GM12878 (cell line): Measurements from ENCODE around the gene OR2T11. TPM values are rescaled to one million over a fixed set of nuclear protein-coding genes. Genes with fewer than 3 reads are reported as not detected.

Experiments used
- ATAC-seq: fragments of 200-7000 bp; cut with Tn5 transposase; 3 replicates; pipeline ENCODE4 v1.9.1; 2020; ENCODE audit warnings: mild to moderate bottlenecking, moderate library complexity
- BruUV-seq: library from RNA; stranded (reverse); fragments of 400-500 nt; replicated peaks from 2 replicates; lab custom pipeline; 2021; lab: Mats Ljungman, UMichigan
- CTCF ChIA-PET: fragments of 300-600 bp; sonication (Branson Sonifier 250); formaldehyde crosslinking; extraction: SDS; loops from one replicate; lab custom pipeline; 2021; ENCODE audit warnings: inconsistent platforms; lab: Yijun Ruan, JAX
- POLR2A ChIA-PET: fragments of 350-600 bp; formaldehyde crosslinking; extraction: SDS; loops from one replicate; lab custom pipeline; 2021; ENCODE audit warnings: inconsistent platforms; lab: Charles Lee
- RAD21 ChIA-PET: fragments of 300-600 bp; sonication (Branson Sonifier 250); formaldehyde crosslinking; loops from one replicate; lab custom pipeline; 2023; ENCODE audit warnings: antibody characterized with exemption; ENCODE audit not compliant: unreplicated experiment; lab: Charles Lee
- SMC1A ChIA-PET: fragments of 300-600 bp; sonication (Branson Sonifier 250); formaldehyde crosslinking; loops from one replicate; lab custom pipeline; 2023; ENCODE audit not compliant: unreplicated experiment, uncharacterized antibody; lab: Charles Lee
- DNase-seq: peaks from one replicate; pipeline ENCODE4 v3.0.0-alpha.2; 2011; ENCODE audit warnings: low read depth, low spot score
- FAIRE-seq: peaks from 3 replicates; lab custom pipeline; 2011; peaks lifted over from hg19 to GRCh38; lab: Jason Lieb, UNC
- H2AFZ ChIP-seq: 2 replicates; pipeline ENCODE4 v1.6.0; 2011; ENCODE audit warnings: low read depth, low read length, control low read depth; ENCODE audit not compliant: control insufficient read depth
- H3K27ac ChIP-seq: 2 replicates; pipeline ENCODE4 v1.5.1; 2011; ENCODE audit warnings: control low read depth; ENCODE audit not compliant: control insufficient read depth, insufficient read depth
- H3K27me3 ChIP-seq, 2 experiments: replicated peaks in 1 of 2; 2 replicates each; pipeline versions ENCODE4 v1.6.0 to v1.6.1; 2011; ENCODE audit warnings: low read length in 1 of 2; ENCODE audit not compliant: control insufficient read depth in 2 of 2, insufficient read depth in 2 of 2
- H3K36me3 ChIP-seq, 2 experiments: 2 replicates each; pipeline ENCODE4 v1.5.1; 2011; ENCODE audit warnings: low read length in 1 of 2; ENCODE audit not compliant: control insufficient read depth in 2 of 2, insufficient read depth in 2 of 2
- H3K4me1 ChIP-seq: 2 replicates; pipeline ENCODE4 v1.6.1; 2011; ENCODE audit warnings: mild to moderate bottlenecking, low read length, moderate library complexity, mixed read lengths; ENCODE audit not compliant: control insufficient read depth, insufficient read depth
- H3K4me2 ChIP-seq: 2 replicates; pipeline ENCODE4 v1.6.0; 2011; ENCODE audit warnings: control low read depth; ENCODE audit not compliant: control insufficient read depth, insufficient read depth
- H3K4me3 ChIP-seq: fragments of 200-600 bp; sonication (generic); 2 replicates; pipeline ENCODE4 v1.5.1; 2016
- H3K79me2 ChIP-seq: 2 replicates; pipeline ENCODE4 v1.6.0; 2011; ENCODE audit warnings: low read length; ENCODE audit not compliant: control insufficient read depth, insufficient read depth
- H3K9ac ChIP-seq: 2 replicates; pipeline ENCODE4 v1.8.0; 2011; ENCODE audit warnings: low read length, control low read depth, mixed read lengths; ENCODE audit not compliant: control insufficient read depth, insufficient read depth
- H3K9me3 ChIP-seq: replicated peaks from 3 replicates; pipeline ENCODE4 v1.5.1; 2011; ENCODE audit warnings: mild to moderate bottlenecking, low read length; ENCODE audit not compliant: control insufficient read depth, insufficient read depth
- H4K20me1 ChIP-seq: 2 replicates; pipeline ENCODE4 v1.6.0; 2011; ENCODE audit not compliant: control insufficient read depth, insufficient read depth
- JUNB ChIP-seq: IDR thresholded peaks from 2 replicates; pipeline ENCODE4 v1.6.1; 2016; ENCODE audit warnings: antibody characterized with exemption, mild to moderate bottlenecking
- NFIC ChIP-seq: IDR thresholded peaks from 2 replicates; pipeline ENCODE4 v1.6.1; 2012; ENCODE audit warnings: low read depth, mild to moderate bottlenecking, inconsistent platforms, low read length, moderate library complexity
- NFYA ChIP-seq: IDR thresholded peaks from 2 replicates; pipeline ENCODE4 v1.6.1; 2011; ENCODE audit warnings: low read depth, mild to moderate bottlenecking, low read length, improper control_type of control experiment, borderline replicate concordance
- PAX5 ChIP-seq: IDR thresholded peaks from 2 replicates; pipeline ENCODE4 v1.6.1; 2011; ENCODE audit warnings: low read depth, low read length, borderline replicate concordance
- RCOR1 ChIP-seq: conservative IDR thresholded peaks from 2 replicates; pipeline ENCODE4 v1.6.1; 2012; ENCODE audit warnings: low read depth, low read length, improper control_type of control experiment
- RFX5 ChIP-seq: IDR thresholded peaks from 2 replicates; pipeline ENCODE4 v1.6.1; 2011; ENCODE audit warnings: low read depth, low read length, improper control_type of control experiment
- SIN3A ChIP-seq: IDR thresholded peaks from 2 replicates; pipeline ENCODE4 v1.6.1; 2012; ENCODE audit warnings: low read depth, low read length, improper control_type of control experiment
- SMC3 ChIP-seq: IDR thresholded peaks from 2 replicates; pipeline ENCODE4 v1.6.1; 2011; ENCODE audit warnings: low read length, improper control_type of control experiment, borderline replicate concordance
- SP1 ChIP-seq: IDR thresholded peaks from one replicate; pipeline ENCODE4 v1.6.1; 2011; ENCODE audit warnings: low read depth, low read length
- STAT1 ChIP-seq: fragments of 450-650 bp; conservative IDR thresholded peaks from 2 replicates; pipeline ENCODE4 v1.6.1; 2014; ENCODE audit warnings: antibody characterized with exemption, mild to moderate bottlenecking
- SUPT20H ChIP-seq: IDR thresholded peaks from 2 replicates; pipeline ENCODE4 v1.6.1; 2011; ENCODE audit warnings: low read depth, mild to moderate bottlenecking, low read length, moderate library complexity, borderline replicate concordance; ENCODE audit not compliant: control insufficient read depth
- TAF1 ChIP-seq: IDR thresholded peaks from 2 replicates; pipeline ENCODE4 v1.6.1; 2011; ENCODE audit warnings: mild to moderate bottlenecking, low read depth, low read length, borderline replicate concordance
- YBX1 ChIP-seq: fragments of 450-650 bp; IDR thresholded peaks from 2 replicates; pipeline ENCODE4 v1.6.1; 2016; ENCODE audit warnings: antibody characterized with exemption
- WGBS: methylation state at CpG from one replicate; pipeline ENCODE4 v1.1.6; 2016; ENCODE audit warnings: low lambda C conversion rate; ENCODE audit not compliant: insufficient replicate concordance, insufficient coverage; ENCODE audit errors: missing lambda C conversion rate; 5-methylcytosine and 5-hydroxymethylcytosine counted together
- in situ Hi-C: fragments of 300-500 bp; cut with MboI; formaldehyde crosslinking; loops from 9 replicates; pipeline ENCODE4 v1.14.3; 2018; ENCODE audit warnings: mixed read lengths
- intact Hi-C: fragments of 100-400 bp; cut with micrococcal nuclease; formaldehyde crosslinking; loops from one replicate; pipeline ENCODE4 v1.14.2; 2022; ENCODE audit not compliant: unreplicated experiment
- polyA plus RNA-seq, 11 experiments: library from polyadenylated mRNA; depleted of rRNA in 4 of 11; unstranded in 6 of 11; stranded (reverse) in 5 of 11; fragments of >200 nt; fragmentation: Nextera tagmentation in 4 of 11; fragmentation: Illumina TruSeq in 1 of 11; extraction: Ambion mirVana in 4 of 11; extraction: Trizol in 1 of 11; gene quantifications; 1 replicate in 1 of 11; 2 replicates in 10 of 11; pipeline versions ENCODE4 v1.2.1 to v1.2.3, GENCODE V29; 2011 to 2016; ENCODE audit warnings: inconsistent platforms in 2 of 11, missing spikeins in 2 of 11, low read depth in 1 of 11
- total RNA-seq, 4 experiments: library from RNA; depleted of rRNA in 3 of 4; stranded (reverse); fragments of >200 nt in 3 of 4; fragmentation: Illumina TruSeq in 1 of 4; extraction: Trizol in 1 of 4; gene quantifications; 2 replicates each; pipeline versions ENCODE4 v1.2.1 to v1.2.3, GENCODE V29; 2013 to 2021
- TF ChIP-seq, protein P1 (sequence below): fragments of 450-650 bp; conservative IDR thresholded peaks from 2 replicates; pipeline ENCODE4 v1.6.1; 2017; ENCODE audit warnings: mild to moderate bottlenecking, moderate library complexity
- TF ChIP-seq, protein P2 (sequence below): fragments of 450-650 bp; IDR thresholded peaks from 2 replicates; pipeline ENCODE4 v1.6.1; 2017; ENCODE audit warnings: mild to moderate bottlenecking, low read depth, inconsistent platforms; ENCODE audit not compliant: poor library complexity, severe bottlenecking
- TF ChIP-seq, protein P3 (sequence below): IDR thresholded peaks from 2 replicates; pipeline ENCODE4 v1.6.1; 2012; ENCODE audit warnings: low read depth, low read length, improper control_type of control experiment
- TF ChIP-seq, protein P4 (sequence below): fragments of 450-650 bp; IDR thresholded peaks from 2 replicates; pipeline ENCODE4 v1.6.1; 2018; ENCODE audit warnings: borderline replicate concordance, mild to moderate bottlenecking; ENCODE audit not compliant: partially characterized antibody

The OR2T11 gene
- total and polyA plus RNA-seq, 10 of the 15 experiments (the other 5 are each of a cell fraction or from before 2014, with no cell fraction given): not detected

DNA sequence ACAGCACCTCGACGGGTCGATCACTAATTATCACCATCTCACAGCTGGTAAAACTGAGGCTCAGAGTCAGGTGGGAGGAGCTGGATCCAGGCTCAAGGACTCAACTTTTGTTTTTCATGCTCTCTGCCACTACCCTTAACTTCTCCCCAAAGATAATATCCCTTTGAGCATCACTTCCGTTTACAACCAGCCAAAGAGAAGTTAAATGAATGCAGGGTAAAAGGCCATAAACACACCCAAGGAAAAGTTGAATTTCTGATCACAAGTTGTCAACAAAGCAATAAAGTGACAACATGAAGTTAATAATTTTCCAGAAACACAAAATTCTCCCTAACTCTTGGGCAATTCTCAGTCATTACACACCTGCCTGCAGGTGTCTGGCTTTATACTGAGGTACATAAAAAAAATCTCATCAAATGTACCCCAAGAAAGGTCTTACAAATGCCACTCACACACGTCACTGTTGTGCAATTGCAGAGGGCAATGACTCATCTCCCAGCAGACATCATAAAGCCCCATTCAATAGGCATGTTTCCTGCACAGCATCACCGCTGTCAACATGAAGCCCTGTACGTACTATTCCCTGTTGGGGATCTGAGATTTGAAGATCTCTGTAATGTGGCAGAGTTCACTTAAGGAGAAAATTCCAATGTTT, 3.4 kb downstream of the OR2T11 start:
- WGBS: no CpG with 5 or more reads among the region's 7 CpGs
- CTCF ChIA-PET: no interaction called here

More for the DNA sequence above, 3.4 kb downstream of the OR2T11 start:
- Histone ChIP-seq H3K9ac (no peak overlapping the region), H3K27me3 (no peaks in the 10 kb centered on the region), H3K4me1 (no peaks in the 10 kb centered on the region), H3K4me3 (no peak overlapping the region), H3K9me3 (no peaks in the 10 kb centered on the region), H3K4me2 (no peak overlapping the region), H3K36me3 (no peaks in the 10 kb centered on the region), H2AFZ (no peak overlapping the region), H3K79me2 (no peaks in the 10 kb centered on the region), H3K27ac (no peak overlapping the region), H4K20me1 (no peaks in the 10 kb centered on the region)
- ChIA-PET RAD21 (no interaction called here), POLR2A (no interaction called here), SMC1A (no interaction called here)
- ATAC-seq: no peak
- intact Hi-C loops (no loop called here), in situ Hi-C loops (no loop called here)
- no peak for TF ChIP-seq SIN3A
- TF ChIP-seq RFX5: no peak
- no peak for TF ChIP-seq NFIC
- TF ChIP-seq YBX1: no peak
- TF ChIP-seq, protein P1, sequence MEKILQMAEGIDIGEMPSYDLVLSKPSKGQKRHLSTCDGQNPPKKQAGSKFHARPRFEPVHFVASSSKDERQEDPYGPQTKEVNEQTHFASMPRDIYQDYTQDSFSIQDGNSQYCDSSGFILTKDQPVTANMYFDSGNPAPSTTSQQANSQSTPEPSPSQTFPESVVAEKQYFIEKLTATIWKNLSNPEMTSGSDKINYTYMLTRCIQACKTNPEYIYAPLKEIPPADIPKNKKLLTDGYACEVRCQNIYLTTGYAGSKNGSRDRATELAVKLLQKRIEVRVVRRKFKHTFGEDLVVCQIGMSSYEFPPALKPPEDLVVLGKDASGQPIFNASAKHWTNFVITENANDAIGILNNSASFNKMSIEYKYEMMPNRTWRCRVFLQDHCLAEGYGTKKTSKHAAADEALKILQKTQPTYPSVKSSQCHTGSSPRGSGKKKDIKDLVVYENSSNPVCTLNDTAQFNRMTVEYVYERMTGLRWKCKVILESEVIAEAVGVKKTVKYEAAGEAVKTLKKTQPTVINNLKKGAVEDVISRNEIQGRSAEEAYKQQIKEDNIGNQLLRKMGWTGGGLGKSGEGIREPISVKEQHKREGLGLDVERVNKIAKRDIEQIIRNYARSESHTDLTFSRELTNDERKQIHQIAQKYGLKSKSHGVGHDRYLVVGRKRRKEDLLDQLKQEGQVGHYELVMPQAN: no peak
- TF ChIP-seq, protein P2, sequence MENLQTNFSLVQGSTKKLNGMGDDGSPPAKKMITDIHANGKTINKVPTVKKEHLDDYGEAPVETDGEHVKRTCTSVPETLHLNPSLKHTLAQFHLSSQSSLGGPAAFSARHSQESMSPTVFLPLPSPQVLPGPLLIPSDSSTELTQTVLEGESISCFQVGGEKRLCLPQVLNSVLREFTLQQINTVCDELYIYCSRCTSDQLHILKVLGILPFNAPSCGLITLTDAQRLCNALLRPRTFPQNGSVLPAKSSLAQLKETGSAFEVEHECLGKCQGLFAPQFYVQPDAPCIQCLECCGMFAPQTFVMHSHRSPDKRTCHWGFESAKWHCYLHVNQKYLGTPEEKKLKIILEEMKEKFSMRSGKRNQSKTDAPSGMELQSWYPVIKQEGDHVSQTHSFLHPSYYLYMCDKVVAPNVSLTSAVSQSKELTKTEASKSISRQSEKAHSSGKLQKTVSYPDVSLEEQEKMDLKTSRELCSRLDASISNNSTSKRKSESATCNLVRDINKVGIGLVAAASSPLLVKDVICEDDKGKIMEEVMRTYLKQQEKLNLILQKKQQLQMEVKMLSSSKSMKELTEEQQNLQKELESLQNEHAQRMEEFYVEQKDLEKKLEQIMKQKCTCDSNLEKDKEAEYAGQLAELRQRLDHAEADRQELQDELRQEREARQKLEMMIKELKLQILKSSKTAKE: no peak
- no peak for TF ChIP-seq PAX5
- TF ChIP-seq NFYA: no peak
- TF ChIP-seq TAF1: no peak
- no peak for TF ChIP-seq RCOR1
- no peak for TF ChIP-seq SUPT20H
- TF ChIP-seq, protein P3, sequence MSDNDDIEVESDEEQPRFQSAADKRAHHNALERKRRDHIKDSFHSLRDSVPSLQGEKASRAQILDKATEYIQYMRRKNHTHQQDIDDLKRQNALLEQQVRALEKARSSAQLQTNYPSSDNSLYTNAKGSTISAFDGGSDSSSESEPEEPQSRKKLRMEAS: no peak
- TF ChIP-seq SP1: no peak
- no peak for TF ChIP-seq SMC3
- TF ChIP-seq, protein P4, sequence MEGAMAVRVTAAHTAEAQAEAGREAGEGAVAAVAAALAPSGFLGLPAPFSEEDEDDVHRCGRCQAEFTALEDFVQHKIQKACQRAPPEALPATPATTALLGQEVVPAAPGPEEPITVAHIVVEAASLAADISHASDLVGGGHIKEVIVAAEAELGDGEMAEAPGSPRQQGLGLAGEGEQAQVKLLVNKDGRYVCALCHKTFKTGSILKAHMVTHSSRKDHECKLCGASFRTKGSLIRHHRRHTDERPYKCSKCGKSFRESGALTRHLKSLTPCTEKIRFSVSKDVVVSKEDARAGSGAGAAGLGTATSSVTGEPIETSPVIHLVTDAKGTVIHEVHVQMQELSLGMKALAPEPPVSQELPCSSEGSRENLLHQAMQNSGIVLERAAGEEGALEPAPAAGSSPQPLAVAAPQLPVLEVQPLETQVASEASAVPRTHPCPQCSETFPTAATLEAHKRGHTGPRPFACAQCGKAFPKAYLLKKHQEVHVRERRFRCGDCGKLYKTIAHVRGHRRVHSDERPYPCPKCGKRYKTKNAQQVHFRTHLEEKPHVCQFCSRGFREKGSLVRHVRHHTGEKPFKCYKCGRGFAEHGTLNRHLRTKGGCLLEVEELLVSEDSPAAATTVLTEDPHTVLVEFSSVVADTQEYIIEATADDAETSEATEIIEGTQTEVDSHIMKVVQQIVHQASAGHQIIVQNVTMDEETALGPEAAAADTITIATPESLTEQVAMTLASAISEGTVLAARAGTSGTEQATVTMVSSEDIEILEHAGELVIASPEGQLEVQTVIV: no peak
- TF ChIP-seq STAT1: no peak
- TF ChIP-seq JUNB: no peak
- FAIRE-seq: no peak
- DNase-seq: no peak
- BruUV-seq: no TSS peak
